Parathyroid adenoma (tissue), 2 donors: ENCODE results near the gene SNX27.
"Not testable (repeated sequence)": the region's sequence is repeated elsewhere in the genome, so short reads cannot be mapped to it uniquely, and the experiment has no call there.

Source experiments
- H2AFZ ChIP-seq: fragments of 300-600 bp; sonication (generic); one replicate; pipeline ENCODE4 v1.7.0; 2017; ENCODE audit warnings: antibody characterized with exemption, mild to moderate bottlenecking
- H3K27ac ChIP-seq: fragments of 300-600 bp; sonication (generic); one replicate; pipeline ENCODE4 v1.7.0; 2017
- H3K27me3 ChIP-seq: fragments of 300-600 bp; sonication (generic); one replicate; pipeline ENCODE4 v1.7.0; 2017; ENCODE audit warnings: low read length; ENCODE audit not compliant: control insufficient read depth, insufficient read depth
- H3K36me3 ChIP-seq: fragments of 300-600 bp; sonication (generic); one replicate; pipeline ENCODE4 v1.7.0; 2017; ENCODE audit warnings: low read length; ENCODE audit not compliant: control insufficient read depth, insufficient read depth
- H3K4me1 ChIP-seq: fragments of 300-600 bp; sonication (generic); one replicate; pipeline ENCODE4 v1.7.0; 2017; ENCODE audit warnings: control low read depth
- H3K4me2 ChIP-seq: fragments of 300-600 bp; sonication (generic); one replicate; pipeline ENCODE4 v1.7.0; 2017; ENCODE audit warnings: low read length
- H3K4me3 ChIP-seq: fragments of 300-600 bp; sonication (generic); one replicate; pipeline ENCODE4 v1.7.0; 2017; ENCODE audit warnings: low read depth, low read length
- H3K79me2 ChIP-seq: fragments of 300-600 bp; sonication (generic); one replicate; pipeline ENCODE4 v1.7.0; 2017; ENCODE audit warnings: control low read depth
- H3K9ac ChIP-seq: fragments of 300-600 bp; sonication (generic); one replicate; pipeline ENCODE4 v1.7.0; 2017; ENCODE audit warnings: mild to moderate bottlenecking
- H3K9me3 ChIP-seq: fragments of 300-600 bp; sonication (generic); one replicate; pipeline ENCODE4 v1.7.0; 2017; ENCODE audit warnings: low read length; ENCODE audit not compliant: control insufficient read depth
- CTCF ChIP-seq: fragments of 300-600 bp; sonication (generic); IDR thresholded peaks from one replicate; pipeline ENCODE4 v1.7.0; 2017; ENCODE audit warnings: antibody characterized with exemption, mild to moderate bottlenecking
- donor health status: primary hyperparathyroidism.

Gene SNX27

DNA sequence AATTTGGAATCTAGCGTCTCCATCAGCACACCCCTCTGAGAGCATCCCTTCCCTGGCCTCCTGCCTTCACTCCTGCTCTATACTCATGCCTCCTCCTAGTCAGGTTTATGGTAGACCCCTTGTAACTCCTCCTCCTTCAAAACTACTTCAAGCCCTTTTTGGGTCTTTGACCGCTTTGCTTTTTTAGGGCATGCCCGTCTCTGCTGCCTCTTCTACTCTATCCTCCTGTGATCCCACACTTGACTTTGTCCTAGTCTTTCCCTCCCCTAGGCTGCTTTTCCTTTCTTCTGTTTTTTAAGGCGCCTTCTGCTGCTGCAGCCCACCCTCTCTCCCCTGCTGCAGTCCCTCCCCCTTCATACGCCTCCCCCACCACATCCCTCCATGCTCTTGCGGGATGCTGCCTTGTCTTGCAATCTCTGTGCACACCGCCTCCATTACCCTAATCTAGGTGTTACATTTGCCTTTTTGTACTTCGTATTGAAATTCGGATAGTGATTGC is 1.5 kb downstream of the SNX27 start:
- Histone ChIP-seq H3K4me2 (peak overlapping the region; percentile 83), H3K27me3 (no peaks in the 10 kb centered on the region), H3K27ac (peak overlapping the region; percentile 42), H3K4me1 (peaks cover 5% of the 10 kb centered on the region), H3K79me2 (no peaks in the 10 kb centered on the region), H3K4me3 (peak overlapping the region; percentile 94), H2AFZ (no peak overlapping the region), H3K9me3 (no peaks in the 10 kb centered on the region), H3K9ac (no peak overlapping the region), H3K36me3 (no peaks in the 10 kb centered on the region)
- no peak for TF ChIP-seq CTCF

- no peak overlapping the region for H3K4me2 ChIP-seq
- no peak for TF ChIP-seq CTCF
- H3K79me2 ChIP-seq: no peaks in the 10 kb centered on the region
- H3K27me3 ChIP-seq: no peaks in the 10 kb centered on the region
- no peak overlapping the region for H3K27ac ChIP-seq
- H3K4me1 ChIP-seq: peaks cover 5% of the 10 kb centered on the region
- no peak overlapping the region for H2AFZ ChIP-seq
- H3K9me3 ChIP-seq: no peaks in the 10 kb centered on the region
- no peak overlapping the region for H3K9ac ChIP-seq
- H3K36me3 ChIP-seq: no peaks in the 10 kb centered on the region
- no peak overlapping the region for H3K4me3 ChIP-seq
Measured at GRCh38 chr1:151615711-151616504, 4.1 kb downstream of the SNX27 start.

- Histone ChIP-seq H3K79me2 (no peaks in the 10 kb centered on the region), H3K4me1 (peaks cover under 1% of the 10 kb centered on the region), H3K36me3 (no peaks in the 10 kb centered on the region), H3K27ac (no peak overlapping the region), H3K9ac (no peak overlapping the region), H3K4me3 (no peak overlapping the region), H2AFZ (no peak overlapping the region), H3K9me3 (no peaks in the 10 kb centered on the region), H3K4me2 (no peak overlapping the region), H3K27me3 (no peaks in the 10 kb centered on the region)
- TF ChIP-seq CTCF: no peak
Measured at GRCh38 chr1:151616505-151616849, 4.6 kb downstream of the SNX27 start.

DNA sequence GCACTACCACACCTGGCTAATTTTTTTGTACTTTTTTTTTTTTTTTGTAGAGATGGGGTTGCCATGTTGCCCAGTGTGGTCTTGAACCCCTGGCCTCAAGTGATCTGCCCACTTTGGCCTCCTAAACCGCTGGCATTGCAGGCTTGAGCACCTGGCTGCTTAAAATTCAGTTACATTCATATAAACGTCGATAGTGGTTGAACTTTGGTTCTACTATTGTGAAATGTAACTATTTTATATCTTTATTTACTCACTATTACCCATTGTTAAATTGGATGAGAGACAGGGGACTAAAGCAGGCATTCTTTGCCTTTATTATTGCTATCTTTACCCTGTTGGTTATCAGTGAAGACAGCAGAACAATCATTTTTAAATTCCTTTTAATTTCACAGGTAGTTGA is 6.2 kb downstream of the SNX27 start:
- no peak for TF ChIP-seq CTCF
- peaks cover 5% of the 10 kb centered on the region for H3K4me1 ChIP-seq
- H3K27me3 ChIP-seq: no peaks in the 10 kb centered on the region
- H3K9me3 ChIP-seq: no peaks in the 10 kb centered on the region
- no peak overlapping the region for H3K27ac ChIP-seq
- no peak overlapping the region for H2AFZ ChIP-seq
- H3K36me3 ChIP-seq: no peaks in the 10 kb centered on the region
- no peak overlapping the region for H3K4me3 ChIP-seq
- H3K4me2 ChIP-seq: no peak overlapping the region
- H3K9ac ChIP-seq: no peak overlapping the region
- H3K79me2 ChIP-seq: no peaks in the 10 kb centered on the region

GRCh38 chr1:151618470-151618869 is 6.6 kb downstream of the SNX27 start:
- H3K4me1 ChIP-seq: peaks cover 5% of the 10 kb centered on the region
- H2AFZ ChIP-seq: no peak overlapping the region
- no peak overlapping the region for H3K4me3 ChIP-seq
- no peaks in the 10 kb centered on the region for H3K9me3 ChIP-seq
- H3K79me2 ChIP-seq: peaks cover 4% of the 10 kb centered on the region
- no peak for TF ChIP-seq CTCF
- no peaks in the 10 kb centered on the region for H3K36me3 ChIP-seq
- H3K9ac ChIP-seq: no peak overlapping the region
- H3K4me2 ChIP-seq: no peak overlapping the region
- no peak overlapping the region for H3K27ac ChIP-seq
- H3K27me3 ChIP-seq: no peaks in the 10 kb centered on the region

GRCh38 chr1:151618996-151619395 is 7.1 kb downstream of the SNX27 start:
- not testable (repeated sequence) for H3K4me3 ChIP-seq, H3K9ac ChIP-seq, H3K9me3 ChIP-seq, H3K27ac ChIP-seq, H3K36me3 ChIP-seq, H3K79me2 ChIP-seq, H3K27me3 ChIP-seq, H3K4me1 ChIP-seq, H3K4me2 ChIP-seq, H2AFZ ChIP-seq
